Astrocyte (in vitro differentiated cells and primary cell): ENCODE measurements around the gene ADAM11. TPM values are rescaled to one million over a fixed set of nuclear protein-coding genes. Genes with fewer than 3 reads are reported as not detected.
"Not testable (repeated sequence)": the region's sequence is repeated elsewhere in the genome, so short reads cannot be mapped to it uniquely, and the experiment has no call there.

Experiments used
- DNase-seq: peaks from one replicate; pipeline ENCODE4 v3.0.0-alpha.2; 2010; ENCODE audit warnings: low read depth
- FAIRE-seq: peaks from 2 replicates; lab custom pipeline; 2011; peaks lifted over from hg19 to GRCh38; lab: Jason Lieb, UNC
- H2AFZ ChIP-seq: 2 replicates; pipeline ENCODE4 v1.6.0; 2012; ENCODE audit warnings: low read depth, low read length, inconsistent platforms
- H3K27ac ChIP-seq: 2 replicates; pipeline ENCODE4 v1.5.1; 2011; ENCODE audit warnings: low read depth, low read length, inconsistent platforms
- H3K27me3 ChIP-seq: 2 replicates; pipeline ENCODE4 v1.6.0; 2011; ENCODE audit warnings: low read length, inconsistent platforms; ENCODE audit not compliant: insufficient read depth
- H3K36me3 ChIP-seq: 2 replicates; pipeline ENCODE4 v1.5.1; 2011; ENCODE audit warnings: low read length, inconsistent platforms; ENCODE audit not compliant: insufficient read depth
- H3K4me1 ChIP-seq: 2 replicates; pipeline ENCODE4 v1.5.1; 2011; ENCODE audit warnings: low read length, inconsistent platforms; ENCODE audit not compliant: insufficient read depth
- H3K4me2 ChIP-seq: 2 replicates; pipeline ENCODE4 v1.6.0; 2012; ENCODE audit warnings: low read length, inconsistent platforms
- H3K4me3 ChIP-seq: 2 replicates; pipeline ENCODE4 v1.5.1; 2011; ENCODE audit warnings: low read depth, mild to moderate bottlenecking, low read length, inconsistent platforms; ENCODE audit not compliant: insufficient read depth
- H3K79me2 ChIP-seq: 2 replicates; pipeline ENCODE4 v1.6.0; 2012; ENCODE audit warnings: mild to moderate bottlenecking, low read length, inconsistent platforms; ENCODE audit not compliant: insufficient read depth
- H3K9ac ChIP-seq: 2 replicates; pipeline ENCODE4 v1.6.0; 2012; ENCODE audit warnings: mild to moderate bottlenecking, low read length, inconsistent platforms
- H3K9me3 ChIP-seq: 2 replicates; pipeline ENCODE4 v1.5.1; 2012; ENCODE audit warnings: low read depth, mild to moderate bottlenecking, low read length, inconsistent platforms; ENCODE audit not compliant: insufficient read depth
- H4K20me1 ChIP-seq: 2 replicates; pipeline ENCODE4 v1.6.0; 2012; ENCODE audit warnings: low read length, inconsistent platforms; ENCODE audit not compliant: insufficient read depth
- H3K27ac Mint-ChIP-seq: one replicate; pipeline ENCODE4 v1.8.0; 2021; ENCODE audit warnings: mild to moderate bottlenecking, mixed read lengths; ENCODE audit not compliant: unreplicated experiment
- H3K27me3 Mint-ChIP-seq: one replicate; pipeline ENCODE4 v1.8.0; 2021; ENCODE audit warnings: low read depth, mixed read lengths; ENCODE audit not compliant: unreplicated experiment
- H3K36me3 Mint-ChIP-seq: one replicate; pipeline ENCODE4 v1.8.0; 2021; ENCODE audit warnings: low read depth, mixed read lengths; ENCODE audit not compliant: unreplicated experiment
- H3K4me1 Mint-ChIP-seq: one replicate; pipeline ENCODE4 v1.8.0; 2021; ENCODE audit warnings: low read depth, mixed read lengths; ENCODE audit not compliant: unreplicated experiment
- H3K4me3 Mint-ChIP-seq: one replicate; pipeline ENCODE4 v1.8.0; 2021; ENCODE audit warnings: mild to moderate bottlenecking, moderate library complexity, mixed read lengths; ENCODE audit not compliant: unreplicated experiment
- H3K9me3 Mint-ChIP-seq: one replicate; pipeline ENCODE4 v1.8.0; 2021; ENCODE audit warnings: mild to moderate bottlenecking, mixed read lengths; ENCODE audit not compliant: unreplicated experiment
- CTCF ChIP-seq: IDR thresholded peaks from 2 replicates; pipeline ENCODE4 v1.5.1; 2011; ENCODE audit warnings: low read depth, mild to moderate bottlenecking, inconsistent platforms, low read length, moderate library complexity; ENCODE audit not compliant: insufficient read depth
- EZH2 ChIP-seq: IDR thresholded peaks from 2 replicates; pipeline ENCODE4 v1.6.1; 2012; ENCODE audit warnings: mild to moderate bottlenecking, low read length, inconsistent platforms; ENCODE audit not compliant: insufficient read depth
- total RNA-seq: library from RNA; stranded (reverse); gene quantifications from 2 replicates; pipeline ENCODE4 v1.2.1, GENCODE V29; 2021

ADAM11 gene
- total RNA-seq, 1 donor from 2014 or later = 0.43 TPM

- Histone ChIP-seq H3K4me3 (no peak overlapping the region), H3K27me3 (no peaks in the 10 kb centered on the region), H3K4me1 (no peaks in the 10 kb centered on the region), H3K9me3 (no peaks in the 10 kb centered on the region), H4K20me1 (no peaks in the 10 kb centered on the region), H3K79me2 (no peaks in the 10 kb centered on the region), H2AFZ (no peak overlapping the region), H3K36me3 (no peaks in the 10 kb centered on the region), H3K27ac (no peak overlapping the region), H3K9ac (no peak overlapping the region), H3K4me2 (no peak overlapping the region)
- Mint-ChIP-seq H3K27ac (no peak overlapping the region), H3K27me3 (no peaks in the 10 kb centered on the region), H3K9me3 (no peaks in the 10 kb centered on the region), H3K36me3 (peaks cover 2% of the 10 kb centered on the region), H3K4me1 (peaks cover 16% of the 10 kb centered on the region), H3K4me3 (no peak overlapping the region)
- DNase-seq (no peak), FAIRE-seq (no peak)
- no peak for TF ChIP-seq EZH2
Measured at GRCh38 chr17:44741316-44741715, 17.5 kb upstream of the ADAM11 start.

GRCh38 chr17:44745301-44745700 is 13.5 kb upstream of the ADAM11 start:
- no peaks in the 10 kb centered on the region for H3K4me1 ChIP-seq
- no peak overlapping the region for H3K4me3 ChIP-seq
- no peaks in the 10 kb centered on the region for H4K20me1 ChIP-seq
- H3K9me3 Mint-ChIP-seq = no peaks in the 10 kb centered on the region
- no peak overlapping the region for H2AFZ ChIP-seq
- no peak for TF ChIP-seq EZH2
- no peak for TF ChIP-seq CTCF
- DNase-seq = no peak
- H3K79me2 ChIP-seq = no peaks in the 10 kb centered on the region
- no peaks in the 10 kb centered on the region for H3K9me3 ChIP-seq
- peaks cover 3% of the 10 kb centered on the region for H3K27me3 Mint-ChIP-seq
- no peak for FAIRE-seq
- H3K4me1 Mint-ChIP-seq = peaks cover 7% of the 10 kb centered on the region
- H3K27me3 ChIP-seq = no peaks in the 10 kb centered on the region
- no peaks in the 10 kb centered on the region for H3K36me3 ChIP-seq
- no peak overlapping the region for H3K27ac ChIP-seq
- peaks cover 6% of the 10 kb centered on the region for H3K36me3 Mint-ChIP-seq
- no peak overlapping the region for H3K9ac ChIP-seq
- no peak overlapping the region for H3K27ac Mint-ChIP-seq
- no peak overlapping the region for H3K4me2 ChIP-seq
- H3K4me3 Mint-ChIP-seq = no peak overlapping the region

- not testable (repeated sequence) for H3K9ac ChIP-seq, H3K27ac ChIP-seq, FAIRE-seq, DNase-seq, H3K4me2 ChIP-seq, H3K79me2 ChIP-seq, H3K9me3 ChIP-seq, H3K4me1 ChIP-seq, H3K27ac Mint-ChIP-seq, H3K4me3 ChIP-seq, H3K9me3 Mint-ChIP-seq, H2AFZ ChIP-seq, H4K20me1 ChIP-seq, H3K36me3 ChIP-seq, H3K36me3 Mint-ChIP-seq, H3K27me3 Mint-ChIP-seq, H3K4me1 Mint-ChIP-seq, H3K27me3 ChIP-seq, H3K4me3 Mint-ChIP-seq
Measured at GRCh38 chr17:44745738-44746137, 13.1 kb upstream of the ADAM11 start.

GRCh38 chr17:44747566-44747965 is 11.2 kb upstream of the ADAM11 start:
- no peak overlapping the region for H3K4me2 ChIP-seq
- no peaks in the 10 kb centered on the region for H3K4me1 ChIP-seq
- no peaks in the 10 kb centered on the region for H3K27me3 ChIP-seq
- no peaks in the 10 kb centered on the region for H3K9me3 Mint-ChIP-seq
- no peak overlapping the region for H3K27ac ChIP-seq
- no peak overlapping the region for H2AFZ ChIP-seq
- TF ChIP-seq CTCF = no peak
- no peak for TF ChIP-seq EZH2
- peaks cover 19% of the 10 kb centered on the region for H3K36me3 Mint-ChIP-seq
- H3K4me1 Mint-ChIP-seq = peaks cover 5% of the 10 kb centered on the region
- H3K36me3 ChIP-seq = no peaks in the 10 kb centered on the region
- FAIRE-seq (no peak), DNase-seq (no peak)
- H3K9ac ChIP-seq = no peak overlapping the region
- peak overlapping the region; percentile 47 for H3K27ac Mint-ChIP-seq
- H3K4me3 Mint-ChIP-seq = no peak overlapping the region
- H3K4me3 ChIP-seq = no peak overlapping the region
- no peaks in the 10 kb centered on the region for H3K9me3 ChIP-seq
- no peaks in the 10 kb centered on the region for H4K20me1 ChIP-seq
- peaks cover 10% of the 10 kb centered on the region for H3K27me3 Mint-ChIP-seq
- no peaks in the 10 kb centered on the region for H3K79me2 ChIP-seq
